Measurements from ENCODE around the gene HOXB1.

HOXB1 gene

DNA sequence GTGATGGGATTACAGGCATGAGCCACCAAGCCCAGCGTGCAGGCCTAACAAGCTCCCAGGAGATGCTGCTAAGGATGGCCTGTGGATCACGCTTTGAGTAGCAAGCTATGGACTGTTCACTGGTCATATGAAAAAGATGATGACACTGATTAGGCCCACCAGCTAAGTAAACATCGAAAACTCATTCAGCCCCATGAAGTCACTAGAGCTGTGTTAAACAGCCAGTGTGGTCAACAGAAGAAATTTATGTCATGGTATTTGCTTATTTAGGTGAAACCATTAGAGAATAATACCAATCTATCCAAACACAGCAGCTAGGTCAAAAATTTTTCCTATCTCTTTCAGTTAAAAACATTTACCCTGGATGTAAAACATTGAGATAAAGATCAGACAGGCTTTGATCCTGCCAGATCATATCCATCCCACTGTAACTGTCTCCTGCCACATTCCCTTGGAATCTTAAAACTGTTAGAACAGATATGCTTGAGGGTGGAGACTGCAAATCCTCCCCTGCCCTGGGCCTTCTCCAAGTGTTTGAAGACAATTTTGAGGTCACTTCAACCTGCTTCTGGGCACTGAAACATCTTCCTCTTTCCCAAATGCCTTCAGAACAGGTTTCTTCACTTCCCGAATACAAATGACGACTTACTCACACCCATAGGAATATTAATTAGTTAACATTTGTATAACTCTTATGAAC, 30.9 kb downstream of the HOXB1 start:
- H4K20me1 ChIP-seq (ENCODE audit: insufficient read depth, low read length) = no peaks in the 10 kb centered on the region
- no peaks in the 10 kb centered on the region for H3K4me1 ChIP-seq (ENCODE audit: insufficient read depth, low read length, severe bottlenecking)
- H3K9me2 ChIP-seq (ENCODE audit: low read depth, low read length) = no peaks in the 10 kb centered on the region
- no peak for TF ChIP-seq EZH2 (IDR thresholded peaks at IDR 0.05; ENCODE audit: borderline replicate concordance, low read length)
- no peak for TF ChIP-seq CTCF (IDR thresholded peaks at IDR 0.05; ENCODE audit: low read length)
- H2AFZ ChIP-seq (ENCODE audit: low read length) = no peak overlapping the region
- no peak overlapping the region for H3K9ac ChIP-seq (ENCODE audit: low read length)
- H3K27ac ChIP-seq (ENCODE audit: low read depth, low read length, poor library complexity, severe bottlenecking) = no peak overlapping the region
- H3K79me2 ChIP-seq (ENCODE audit: insufficient read depth, low read length) = no peaks in the 10 kb centered on the region
- no peaks in the 10 kb centered on the region for H3K36me3 ChIP-seq (ENCODE audit: insufficient read depth, low read length)
- H3K9me3 ChIP-seq (ENCODE audit: low read length) = no peaks in the 10 kb centered on the region
- H3F3A ChIP-seq (ENCODE audit: insufficient read depth, low read length) = no peaks in the 10 kb centered on the region
- H3K4me2 ChIP-seq (ENCODE audit: low read length) = no peak overlapping the region
- H3K27me3 ChIP-seq (ENCODE audit: insufficient read depth, low read length) = no peaks in the 10 kb centered on the region; the same call in none of the 2 replicates
- no peak overlapping the region for H3K4me3 ChIP-seq (ENCODE audit: low read depth, low read length, poor library complexity, severe bottlenecking)

- Histone ChIP-seq H3K27me3 (ENCODE audit: insufficient read depth, low read length) (no peaks in the 10 kb centered on the region; the same call in 1 of the 2 replicates), H4K20me1 (ENCODE audit: insufficient read depth, low read length) (no peaks in the 10 kb centered on the region), H2AFZ (ENCODE audit: low read length) (no peak overlapping the region), H3K4me3 (ENCODE audit: low read depth, low read length, poor library complexity, severe bottlenecking) (no peak overlapping the region), H3K9me3 (ENCODE audit: low read length) (no peaks in the 10 kb centered on the region), H3F3A (ENCODE audit: insufficient read depth, low read length) (no peaks in the 10 kb centered on the region), H3K9ac (ENCODE audit: low read length) (no peak overlapping the region), H3K4me2 (ENCODE audit: low read length) (no peak overlapping the region), H3K9me2 (ENCODE audit: low read depth, low read length) (no peaks in the 10 kb centered on the region), H3K27ac (ENCODE audit: low read depth, low read length, poor library complexity, severe bottlenecking) (no peak overlapping the region), H3K36me3 (ENCODE audit: insufficient read depth, low read length) (no peaks in the 10 kb centered on the region), H3K4me1 (ENCODE audit: insufficient read depth, low read length, severe bottlenecking) (no peaks in the 10 kb centered on the region), H3K79me2 (ENCODE audit: insufficient read depth, low read length) (no peaks in the 10 kb centered on the region)
- no peak for TF ChIP-seq EZH2 (IDR thresholded peaks at IDR 0.05; ENCODE audit: borderline replicate concordance, low read length)
- no peak for TF ChIP-seq CTCF (IDR thresholded peaks at IDR 0.05; ENCODE audit: low read length)
Measured at GRCh38 chr17:48499248-48499647, 31.6 kb downstream of the HOXB1 start.

DNA sequence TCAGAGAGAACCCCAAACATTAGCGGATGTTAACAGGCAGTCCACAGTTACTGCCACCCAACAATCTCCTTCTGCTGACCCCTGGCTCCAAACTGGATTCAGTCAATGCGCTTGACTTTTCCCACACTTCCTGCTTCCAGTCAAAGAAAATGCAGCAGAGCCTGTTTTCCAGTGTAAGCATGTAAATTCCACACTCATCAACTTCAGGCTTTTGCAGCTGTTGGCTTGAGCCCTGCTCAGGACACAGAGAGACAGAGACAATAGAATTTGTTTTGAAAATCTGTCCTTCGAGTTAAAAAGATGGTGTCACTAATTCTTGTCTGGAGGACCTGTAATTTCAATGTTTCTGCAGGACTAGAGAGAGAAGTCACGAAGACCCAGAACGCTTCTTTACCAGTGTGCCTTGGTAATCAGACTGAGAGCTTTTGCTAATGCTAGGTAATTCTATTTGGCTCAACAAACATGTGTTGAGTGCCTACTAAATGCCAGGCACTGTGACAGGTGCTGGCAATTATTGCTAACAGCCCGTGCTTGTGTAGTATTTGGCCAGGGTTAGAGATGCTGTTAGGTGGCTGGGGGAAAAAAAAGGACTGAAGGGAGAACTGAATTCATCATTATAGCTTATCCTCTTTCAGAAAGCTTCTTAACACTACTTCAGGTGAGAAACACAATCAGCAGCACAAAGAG, 32.5 kb downstream of the HOXB1 start:
- no peaks in the 10 kb centered on the region for H3K36me3 ChIP-seq (ENCODE audit: insufficient read depth, low read length)
- TF ChIP-seq EZH2 (IDR thresholded peaks at IDR 0.05; ENCODE audit: borderline replicate concordance, low read length) (no peak), CTCF (IDR thresholded peaks at IDR 0.05; ENCODE audit: low read length) (no peak)
- no peaks in the 10 kb centered on the region for H3F3A ChIP-seq (ENCODE audit: insufficient read depth, low read length)
- H2AFZ ChIP-seq (ENCODE audit: low read length) = no peak overlapping the region
- no peak overlapping the region for H3K9ac ChIP-seq (ENCODE audit: low read length)
- no peaks in the 10 kb centered on the region for H3K4me1 ChIP-seq (ENCODE audit: insufficient read depth, low read length, severe bottlenecking)
- no peak overlapping the region for H3K27ac ChIP-seq (ENCODE audit: low read depth, low read length, poor library complexity, severe bottlenecking)
- no peaks in the 10 kb centered on the region for H4K20me1 ChIP-seq (ENCODE audit: insufficient read depth, low read length)
- H3K27me3 ChIP-seq (ENCODE audit: insufficient read depth, low read length) = no peaks in the 10 kb centered on the region
- H3K79me2 ChIP-seq (ENCODE audit: insufficient read depth, low read length) = no peaks in the 10 kb centered on the region
- no peak overlapping the region for H3K4me3 ChIP-seq (ENCODE audit: low read depth, low read length, poor library complexity, severe bottlenecking)
- H3K9me3 ChIP-seq (ENCODE audit: low read length) = no peaks in the 10 kb centered on the region
- no peak overlapping the region for H3K4me2 ChIP-seq (ENCODE audit: low read length)
- H3K9me2 ChIP-seq (ENCODE audit: low read depth, low read length) = no peaks in the 10 kb centered on the region
